K562 (cell line): ENCODE measurements around the gene DDR1. TPM values are rescaled to one million over a fixed set of nuclear protein-coding genes. Genes with fewer than 3 reads are reported as not detected.

ENCODE experiments used
- ARID2 ChIP-seq: fragments of 450-650 bp; IDR thresholded peaks from 2 replicates; pipeline ENCODE4 v1.6.1; 2017; ENCODE audit warnings: antibody characterized with exemption, mild to moderate bottlenecking
- ATF7 ChIP-seq: fragments of 450-650 bp; IDR thresholded peaks from 2 replicates; pipeline ENCODE4 v1.7.1; 2014; ENCODE audit warnings: mild to moderate bottlenecking, moderate library complexity
- ILK ChIP-seq: fragments of 450-650 bp; IDR thresholded peaks from 2 replicates; pipeline ENCODE4 v1.6.1; 2016; ENCODE audit warnings: missing genetic modification characterization, low read depth, mild to moderate bottlenecking, missing compliant biosample characterization, moderate library complexity, borderline replicate concordance
- KHSRP ChIP-seq: fragments of 450-650 bp; IDR thresholded peaks from 2 replicates; pipeline ENCODE4 v1.6.1; 2017
- MBD2 ChIP-seq: sonication (generic); IDR thresholded peaks from 2 replicates; pipeline ENCODE4 v1.6.1; 2016; ENCODE audit warnings: low read depth, borderline replicate concordance
- NONO ChIP-seq, 2 experiments: fragments of 200-400 bp in 1 of 2; fragments of 450-650 bp in 1 of 2; formaldehyde crosslinking in 1 of 2; IDR thresholded peaks; 2 replicates each; pipeline ENCODE4 v1.6.1; 2017; ENCODE audit warnings: low read depth in 2 of 2, mild to moderate bottlenecking in 2 of 2, moderate library complexity in 2 of 2, low read length in 1 of 2
- SLC30A9 ChIP-seq: fragments of 250-450 bp; sonication (Bioruptor Pico); IDR thresholded peaks from 2 replicates; pipeline ENCODE4 v1.8.0; 2022; ENCODE audit warnings: mild to moderate bottlenecking, moderate library complexity
- SMAD1 ChIP-seq: fragments of 150-350 bp; IDR thresholded peaks from 2 replicates; pipeline ENCODE4 v1.6.1; 2014; ENCODE audit warnings: low read length, low read depth; ENCODE audit not compliant: partially characterized antibody
- SMARCE1 ChIP-seq: fragments of 450-650 bp; IDR thresholded peaks from 2 replicates; pipeline ENCODE4 v1.7.1; 2016; ENCODE audit warnings: mild to moderate bottlenecking
- SPI1 ChIP-seq: IDR thresholded peaks from 2 replicates; pipeline ENCODE4 v1.6.1; 2011; ENCODE audit warnings: low read depth, low read length, control low read depth, borderline replicate concordance
- SRSF9 ChIP-seq: fragments of 200-400 bp; formaldehyde crosslinking; IDR thresholded peaks from 2 replicates; pipeline ENCODE4 v1.6.1; 2017; ENCODE audit warnings: low read depth, low read length, borderline replicate concordance
- TAF15 ChIP-seq: fragments of 200-400 bp; formaldehyde crosslinking; IDR thresholded peaks from 2 replicates; pipeline ENCODE4 v1.6.1; 2017; ENCODE audit warnings: mild to moderate bottlenecking, low read depth, low read length, moderate library complexity
- TARDBP ChIP-seq: fragments of 450-650 bp; IDR thresholded peaks from 2 replicates; pipeline ENCODE4 v1.6.1; 2016
- ZBTB11 ChIP-seq, 3 experiments: fragments of 200-800 bp in 1 of 3; fragments of 250-450 bp in 1 of 3; fragments of 450-650 bp in 1 of 3; sonication (Bioruptor Pico) in 1 of 3; sonication (Bioruptor generic) in 1 of 3; formaldehyde crosslinking in 1 of 3; IDR thresholded peaks; 2 replicates each; pipeline versions ENCODE4 v1.6.1 to v1.8.0; 2016 to 2022; ENCODE audit warnings: mild to moderate bottlenecking in 2 of 3, missing genetic modification characterization in 2 of 3, missing compliant biosample characterization in 1 of 3, moderate library complexity in 1 of 3
- ZBTB26 ChIP-seq: fragments of 450-650 bp; formaldehyde crosslinking; IDR thresholded peaks from 2 replicates; pipeline ENCODE4 v1.4.0; 2022; ENCODE audit warnings: missing genetic modification characterization
- ZNF124 ChIP-seq: sonication (generic); formaldehyde crosslinking; IDR thresholded peaks from 2 replicates; pipeline ENCODE4 v1.8.1; 2022; ENCODE audit warnings: missing genetic modification reagents
- ZNF3 ChIP-seq: fragments of 250-450 bp; sonication (Bioruptor Pico); IDR thresholded peaks from 2 replicates; pipeline ENCODE4 v1.5.0; 2021; ENCODE audit warnings: mild to moderate bottlenecking, moderate library complexity
- ZNF444 ChIP-seq: fragments of 250-450 bp; sonication (Bioruptor Pico); IDR thresholded peaks from 2 replicates; pipeline ENCODE4 v1.4.0; 2020; ENCODE audit warnings: mild to moderate bottlenecking, moderate library complexity
- ZNF518B ChIP-seq: fragments of 250-450 bp; sonication (Bioruptor Pico); IDR thresholded peaks from 2 replicates; pipeline ENCODE4 v1.5.0; 2021; ENCODE audit warnings: mild to moderate bottlenecking, moderate library complexity
- polyA plus RNA-seq, 8 experiments: library from polyadenylated mRNA; depleted of rRNA in 4 of 8; stranded (reverse) in 5 of 8; unstranded in 3 of 8; fragments of >200 nt; fragmentation: Nextera tagmentation in 2 of 8; fragmentation: Illumina TruSeq in 1 of 8; extraction: Ambion mirVana in 2 of 8; extraction: Trizol in 1 of 8; gene quantifications; 2 replicates each; pipeline versions ENCODE4 v1.2.1 to v1.2.3, GENCODE V29; 2011 to 2014; ENCODE audit warnings: inconsistent platforms in 1 of 8, missing spikeins in 1 of 8
- total RNA-seq, 7 experiments: library from RNA; depleted of rRNA in 6 of 7; stranded (reverse); fragments of >200 nt in 6 of 7; fragmentation: Illumina TruSeq in 2 of 7; extraction: Trizol in 2 of 7; gene quantifications; 2 replicates each; pipeline versions ENCODE4 v1.2.1 to v1.2.3, GENCODE V29; 2011 to 2021; ENCODE audit warnings: low replicate concordance in 1 of 7

The DDR1 gene
- total and polyA plus RNA-seq, 9 of the 15 experiments (the other 6 are each of a cell fraction or from before 2014, with no cell fraction given), result 1.4 to 44.6 (median 12.2) TPM

DNA sequence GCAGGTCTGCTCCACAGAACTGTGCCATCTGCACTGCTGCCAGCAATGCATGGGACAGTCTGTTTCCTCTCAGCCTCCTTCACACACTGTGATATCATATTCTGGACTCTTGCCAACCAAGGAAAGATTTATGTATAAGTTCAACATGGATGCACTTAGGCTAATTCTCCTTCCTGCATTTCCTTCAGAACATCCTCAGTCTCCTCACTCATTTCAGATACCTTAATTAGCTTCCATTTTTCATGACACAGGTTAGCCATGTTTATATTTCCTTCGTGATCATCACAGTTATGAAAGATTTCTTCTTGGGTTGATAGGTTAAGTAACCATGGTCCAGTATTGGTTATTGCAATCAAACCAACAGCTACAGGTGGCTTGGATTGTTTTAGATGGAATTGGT is 46.4 kb upstream of the DDR1 start (continued):
- no peak for TF ChIP-seq SMAD1
- no peak for TF ChIP-seq ZNF444 (CRISPR knock-in tag)
- TF ChIP-seq ARID2, result no peak
- no peak for TF ChIP-seq ZNF518B (CRISPR knock-in tag)
- TF ChIP-seq ZNF3 (CRISPR knock-in tag), result no peak
- TF ChIP-seq MBD2, result no peak
- no peak for TF ChIP-seq KHSRP
- TF ChIP-seq ZNF124 (CRISPR knock-in tag), result no peak
- no peak for TF ChIP-seq SMARCE1
- no peak for TF ChIP-seq ILK (tag)
- TF ChIP-seq ATF7, result no peak
- no peak for TF ChIP-seq SRSF9
- no peak for TF ChIP-seq NONO (IDR thresholded peaks at IDR 0.05; ENCODE audit: low read depth in 2 of 2, low read length in 1 of 2)
- no peak for TF ChIP-seq ZBTB11 (CRISPR knock-in tag; IDR thresholded peaks at IDR 0.05)
- no peak for TF ChIP-seq SPI1
- no peak for TF ChIP-seq SLC30A9 (CRISPR knock-in tag)
- 0 out of 2 replicates have a peak, but pooled peaks have one; percentile 61 for TF ChIP-seq ZBTB26 (CRISPR knock-in tag)
- TF ChIP-seq TAF15, result no peak
- TF ChIP-seq TARDBP, result no peak
